HG02943 (cell line): ENCODE measurements around the gene UBN1.

Source experiments
- ATAC-seq: cut with Tn5 transposase; IDR thresholded peaks from one replicate; pipeline ENCODE4 v1.9.1; 2021; ENCODE audit warnings: mild to moderate bottlenecking, low read depth, moderate library complexity; ENCODE audit not compliant: unreplicated experiment

Gene UBN1, protein sequence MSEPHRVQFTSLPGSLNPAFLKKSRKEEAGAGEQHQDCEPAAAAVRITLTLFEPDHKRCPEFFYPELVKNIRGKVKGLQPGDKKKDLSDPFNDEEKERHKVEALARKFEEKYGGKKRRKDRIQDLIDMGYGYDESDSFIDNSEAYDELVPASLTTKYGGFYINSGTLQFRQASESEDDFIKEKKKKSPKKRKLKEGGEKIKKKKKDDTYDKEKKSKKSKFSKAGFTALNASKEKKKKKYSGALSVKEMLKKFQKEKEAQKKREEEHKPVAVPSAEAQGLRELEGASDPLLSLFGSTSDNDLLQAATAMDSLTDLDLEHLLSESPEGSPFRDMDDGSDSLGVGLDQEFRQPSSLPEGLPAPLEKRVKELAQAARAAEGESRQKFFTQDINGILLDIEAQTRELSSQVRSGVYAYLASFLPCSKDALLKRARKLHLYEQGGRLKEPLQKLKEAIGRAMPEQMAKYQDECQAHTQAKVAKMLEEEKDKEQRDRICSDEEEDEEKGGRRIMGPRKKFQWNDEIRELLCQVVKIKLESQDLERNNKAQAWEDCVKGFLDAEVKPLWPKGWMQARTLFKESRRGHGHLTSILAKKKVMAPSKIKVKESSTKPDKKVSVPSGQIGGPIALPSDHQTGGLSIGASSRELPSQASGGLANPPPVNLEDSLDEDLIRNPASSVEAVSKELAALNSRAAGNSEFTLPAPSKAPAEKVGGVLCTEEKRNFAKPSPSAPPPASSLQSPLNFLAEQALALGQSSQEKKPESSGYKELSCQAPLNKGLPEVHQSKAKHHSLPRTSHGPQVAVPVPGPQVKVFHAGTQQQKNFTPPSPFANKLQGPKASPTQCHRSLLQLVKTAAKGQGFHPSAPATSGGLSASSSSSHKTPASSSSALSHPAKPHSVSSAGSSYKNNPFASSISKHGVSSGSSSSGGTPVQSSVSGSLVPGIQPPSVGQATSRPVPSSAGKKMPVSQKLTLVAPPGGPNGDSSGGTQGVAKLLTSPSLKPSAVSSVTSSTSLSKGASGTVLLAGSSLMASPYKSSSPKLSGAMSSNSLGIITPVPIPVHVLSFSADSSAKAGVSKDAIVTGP (N-terminal part only)

DNA sequence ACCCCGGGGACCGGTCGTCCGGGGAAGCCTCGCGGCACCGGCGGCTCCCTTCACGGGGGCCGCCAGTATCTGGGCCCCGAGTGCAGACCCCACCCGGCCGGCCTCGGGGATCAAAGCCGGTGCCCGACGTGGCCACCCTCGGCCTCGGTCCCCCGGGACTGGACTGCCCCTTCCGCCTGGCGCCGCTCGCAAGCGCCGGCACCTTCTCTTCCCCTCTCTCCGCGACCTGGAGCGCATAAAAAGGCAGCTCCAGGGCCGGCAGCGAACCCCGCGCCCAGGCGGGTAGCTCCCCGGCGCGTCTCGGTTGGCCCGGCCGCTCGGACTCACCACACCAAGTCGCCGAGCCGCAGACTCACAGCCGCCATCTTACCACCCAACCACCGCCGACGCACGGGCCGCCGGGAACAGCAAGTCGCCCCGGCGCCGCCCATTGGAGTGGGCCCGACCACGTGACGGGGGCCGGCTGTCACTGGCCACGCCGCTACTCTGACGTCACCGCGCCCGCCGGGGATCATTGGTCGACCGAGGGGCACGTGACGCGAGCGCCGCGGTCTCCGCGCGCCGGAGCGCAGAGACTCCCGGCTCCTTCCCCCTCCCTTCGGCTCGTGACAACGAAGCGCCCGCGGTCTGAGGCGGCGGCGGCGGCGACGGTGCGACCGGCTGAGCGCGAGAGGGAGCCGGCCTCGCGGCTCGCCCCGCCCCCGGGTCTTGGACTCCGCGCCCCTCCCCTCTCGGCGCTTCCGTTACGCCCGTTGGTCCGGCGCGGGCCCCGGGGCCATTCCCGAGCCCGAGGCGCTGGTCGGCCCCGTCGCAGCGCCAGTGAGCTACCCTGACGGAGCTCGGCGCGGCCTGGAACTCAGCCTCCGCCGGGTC, at the start of gene UBN1, which contains the start of gene GLYR1:
Gene UBN1, plus strand, starts transcription at position 581 of the 873 bp plus-strand sequence. CDS start 5,437 bp downstream, outside the sequence.
Gene GLYR1, minus strand, starts transcription at position 388 of the 873 bp plus-strand sequence. Its CDS starts 23 bp downstream, at position 365.
- ATAC-seq: peak; percentile 88

DNA sequence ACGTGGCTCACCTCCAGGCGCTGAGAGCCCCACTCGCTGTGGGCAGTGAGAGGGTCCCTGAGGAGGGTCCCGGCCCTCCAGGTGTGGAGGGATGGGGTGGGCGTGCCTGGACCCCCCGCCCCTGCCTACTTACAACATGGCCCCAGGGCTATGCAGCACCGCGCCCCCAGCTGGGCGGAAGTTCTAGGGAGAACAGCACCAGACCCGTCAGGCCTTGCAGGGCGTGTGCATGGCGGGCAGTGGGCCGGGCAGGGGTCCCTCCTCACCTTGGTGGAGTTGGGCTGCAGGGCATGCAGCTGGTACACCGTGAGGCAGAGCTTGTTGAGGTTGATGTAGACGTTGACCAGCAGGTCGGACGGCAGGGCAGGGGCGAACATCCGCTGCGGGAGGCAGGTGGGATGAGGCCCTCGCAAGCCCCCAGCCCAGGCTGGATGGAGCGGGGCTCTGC, 49.5 kb upstream of the UBN1 start:
- no peak for ATAC-seq

DNA sequence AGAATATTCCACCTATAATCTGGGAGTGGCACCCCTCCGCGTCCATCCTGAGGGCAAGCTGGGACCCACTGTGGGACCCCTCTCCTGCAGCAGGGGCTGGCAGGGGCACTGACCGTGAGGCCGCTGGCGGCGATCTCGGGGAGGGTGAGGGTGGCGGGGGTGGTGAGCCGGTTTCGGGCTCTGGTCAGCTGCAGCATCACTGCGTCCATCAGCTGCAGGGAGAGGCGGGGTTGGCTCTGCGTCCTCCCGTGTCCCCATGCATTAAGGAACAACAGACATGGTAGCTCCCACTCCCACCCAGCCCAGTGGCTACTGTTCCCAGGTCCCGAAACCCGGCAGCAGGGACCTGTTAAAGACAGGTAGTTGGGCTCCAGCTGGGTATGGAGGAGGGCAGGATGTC, 48.8 kb upstream of the UBN1 start:
- ATAC-seq: no peak

DNA sequence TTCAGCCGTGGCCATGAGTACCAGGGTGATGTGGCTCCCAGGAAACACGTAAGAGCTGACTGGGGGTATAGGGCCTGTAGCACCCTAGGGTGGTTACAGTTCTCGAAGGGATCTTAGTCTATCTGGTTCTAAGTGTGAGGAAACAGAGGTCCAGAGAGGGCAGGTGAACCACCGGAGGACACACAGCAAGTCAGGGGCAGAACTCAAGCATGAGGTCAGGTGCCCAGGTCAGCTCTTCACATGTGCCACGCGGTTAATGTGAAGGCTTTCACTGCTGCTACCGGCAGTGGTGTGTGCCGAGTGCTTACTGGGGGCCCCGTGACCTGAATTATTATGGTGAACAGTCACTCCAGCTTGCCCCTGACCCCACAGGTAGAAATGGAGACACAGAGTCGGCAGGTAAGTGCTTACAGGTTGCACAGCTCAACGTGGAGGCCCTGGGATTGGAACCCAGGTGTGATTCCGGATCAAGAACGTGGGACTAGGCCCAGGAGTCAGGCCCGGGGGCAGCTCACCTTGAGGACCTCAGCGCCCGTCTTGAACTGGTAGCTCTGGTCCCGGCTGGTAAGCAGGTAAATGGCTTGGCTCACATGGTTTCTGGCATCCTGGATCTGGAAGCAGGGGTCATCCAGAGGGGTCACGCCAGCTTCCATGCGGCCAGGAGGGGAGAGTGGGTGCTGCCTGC, 48.0 kb upstream of the UBN1 start:
- ATAC-seq: no peak

DNA sequence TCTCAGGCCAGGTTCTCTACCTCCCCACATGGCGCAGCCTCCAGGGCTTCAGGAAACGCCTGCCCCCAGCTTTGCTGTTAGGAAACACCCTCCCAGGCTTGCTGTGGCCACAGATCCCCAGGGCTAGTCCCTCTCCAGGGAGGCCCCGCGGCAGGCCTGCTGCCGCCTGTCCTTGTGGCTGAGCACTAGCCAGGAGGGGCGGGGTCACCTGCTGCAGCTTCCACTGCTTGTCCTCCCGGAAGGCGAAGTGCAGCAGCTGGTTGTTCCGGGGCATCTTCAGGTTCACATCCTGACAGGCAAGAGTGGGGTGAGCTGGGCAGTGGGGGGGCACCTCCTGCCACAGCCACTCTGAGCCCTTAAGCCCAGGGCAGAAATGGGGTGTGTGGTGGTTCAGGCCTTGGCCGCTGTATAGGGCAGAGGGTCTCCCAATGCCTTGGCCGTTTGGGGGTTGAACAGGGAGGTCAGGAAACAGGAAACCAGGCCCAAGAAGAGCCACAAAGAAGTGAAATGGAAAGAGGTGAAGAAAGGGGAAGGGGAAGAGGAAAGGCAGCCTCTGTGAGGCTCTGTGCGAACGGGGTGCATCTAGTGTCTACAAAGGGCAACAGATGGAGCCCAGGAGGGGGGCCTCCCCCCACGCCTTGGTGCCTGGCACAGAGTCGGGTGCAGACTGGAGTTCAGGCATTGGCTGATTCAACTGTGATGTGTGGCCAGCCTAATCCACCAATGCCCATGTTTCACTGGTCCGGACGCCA, 46.8 kb upstream of the UBN1 start:
- no peak for ATAC-seq

DNA sequence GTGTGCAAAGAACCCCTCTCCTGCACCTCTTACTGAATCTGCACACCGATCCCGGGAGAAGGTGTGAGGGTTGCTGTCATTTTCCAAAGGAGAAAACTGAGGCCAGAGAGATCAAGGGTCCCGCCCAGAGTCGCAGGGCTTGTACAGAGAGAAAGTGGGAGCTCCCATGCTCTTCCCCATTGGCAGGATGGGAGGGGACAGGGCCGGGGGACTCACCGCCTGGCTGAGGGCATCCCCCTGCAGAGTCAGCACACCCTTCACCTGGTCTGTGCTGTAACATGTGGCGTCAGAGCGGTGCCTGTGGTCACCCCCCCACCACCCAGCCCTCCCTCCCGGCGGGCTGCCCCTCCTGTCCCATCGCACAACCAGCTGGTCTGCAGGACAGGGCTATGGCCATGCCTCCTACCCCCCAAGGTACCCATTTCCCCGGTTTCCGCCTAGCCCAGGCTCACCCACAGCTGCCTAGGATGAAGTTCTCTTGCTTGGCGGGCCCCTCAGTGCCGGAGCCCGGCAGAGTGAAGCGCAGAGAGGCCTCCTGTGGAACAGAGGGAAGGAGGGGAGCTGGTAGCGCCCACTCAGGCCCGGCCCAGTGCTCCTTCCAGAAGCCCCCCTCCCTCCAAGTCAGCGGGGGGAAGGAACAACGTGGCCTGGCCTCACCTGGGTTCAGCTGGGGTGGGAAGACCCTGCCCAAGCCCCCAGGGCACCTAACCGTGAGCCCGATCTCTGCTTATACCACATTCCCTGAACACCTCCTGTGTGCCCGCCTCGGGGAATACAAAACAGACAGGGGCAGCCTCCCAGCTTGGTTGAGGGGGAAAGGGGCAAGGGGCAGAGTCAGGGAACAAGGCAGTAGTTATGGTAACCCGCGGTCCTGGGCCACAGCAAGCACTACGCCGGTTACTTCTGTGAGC, 46.0 kb upstream of the UBN1 start:
- no peak for ATAC-seq

DNA sequence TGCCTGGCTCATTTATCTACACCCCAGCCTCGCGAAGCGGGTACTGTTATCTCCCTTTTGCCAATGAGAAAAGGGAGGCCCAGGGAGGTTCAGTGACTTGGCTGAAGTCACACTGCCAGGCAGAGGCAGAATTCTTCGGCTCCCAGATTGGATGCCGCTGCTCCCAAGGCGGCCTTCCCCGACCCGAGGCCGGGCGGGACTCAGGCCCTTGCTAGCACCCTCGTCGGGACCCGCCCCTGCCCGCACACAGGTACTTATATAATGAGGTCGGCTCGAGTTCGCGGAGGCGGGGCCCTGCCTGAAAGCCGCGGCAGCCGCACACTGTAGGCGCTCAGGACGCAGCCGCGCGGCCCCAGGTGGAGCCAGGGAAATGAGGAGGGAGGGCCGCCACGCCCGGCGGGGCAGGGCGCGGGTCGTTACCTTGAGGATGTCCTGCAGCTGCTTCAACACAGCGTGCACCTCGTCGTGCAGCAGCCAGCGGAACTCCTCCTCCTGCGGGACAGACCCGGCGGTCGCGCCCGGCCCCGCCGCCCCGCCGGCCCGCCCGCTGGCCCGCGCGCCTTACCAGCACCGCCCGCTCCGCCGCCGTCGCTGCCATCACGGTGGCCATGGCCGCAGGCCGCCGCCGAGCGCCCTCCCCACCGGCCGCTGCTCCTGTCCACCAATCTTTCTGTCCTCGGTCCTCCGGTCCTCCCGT, 45.2 kb upstream of the UBN1 start, which contains the start of gene ROGDI:
Gene ROGDI, minus strand, starts transcription at position 672 of the 697 bp plus-strand sequence. Its CDS starts 62 bp downstream, at position 610.
- peak; percentile 45 for ATAC-seq

DNA sequence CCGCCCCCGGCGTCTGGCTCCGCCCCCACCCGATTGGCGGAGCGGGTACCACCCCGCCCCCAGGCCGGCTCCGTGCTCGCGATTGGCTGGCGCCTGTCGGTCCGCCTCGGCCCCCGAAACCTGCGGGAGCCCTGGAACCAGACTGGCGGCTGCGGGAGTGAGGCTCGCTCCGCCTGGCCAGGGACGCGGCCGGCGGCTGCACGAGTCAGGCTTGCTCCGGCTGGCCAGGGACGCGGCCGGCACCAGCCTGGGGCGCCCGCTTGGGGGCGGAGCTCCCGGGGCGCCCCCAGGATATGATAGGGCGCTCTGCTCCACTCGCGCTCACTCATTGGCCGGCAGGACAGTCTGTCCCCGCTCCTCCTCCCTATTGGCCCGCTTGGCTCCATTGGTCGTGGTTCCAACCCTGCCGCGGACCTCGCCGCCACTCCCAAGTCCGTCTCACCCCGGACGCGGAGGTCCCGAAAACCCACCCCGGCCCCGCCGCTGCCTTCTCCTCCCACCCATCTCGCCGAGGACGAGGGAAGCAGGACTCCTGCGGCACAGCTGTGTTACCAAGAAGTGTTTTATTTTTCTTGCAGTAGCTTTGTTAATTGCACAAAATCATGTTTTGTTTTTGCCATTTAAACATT, 44.5 kb upstream of the UBN1 start:
- ATAC-seq: peak; percentile 91

DNA sequence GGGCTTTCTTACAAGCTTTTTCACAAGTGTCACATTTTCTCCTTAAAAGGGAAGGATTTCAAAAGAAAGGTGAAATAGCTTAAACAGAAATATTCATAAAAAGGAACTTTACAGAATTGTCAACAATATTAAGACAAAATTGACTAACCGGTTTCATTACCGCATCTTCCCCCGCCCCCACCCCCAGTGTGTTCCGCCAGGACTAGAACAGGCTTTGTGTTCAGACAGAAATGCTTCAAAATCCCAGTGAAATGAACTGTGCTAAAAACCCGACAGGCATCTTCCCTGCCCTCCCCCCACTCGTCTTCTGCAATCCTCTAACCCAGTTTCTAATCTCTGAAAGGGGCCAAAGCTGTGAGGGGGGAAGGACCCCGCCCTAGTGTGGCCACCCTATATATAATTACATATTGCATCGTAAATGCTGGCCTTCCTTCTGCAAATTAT, 43.9 kb upstream of the UBN1 start:
- no peak for ATAC-seq

DNA sequence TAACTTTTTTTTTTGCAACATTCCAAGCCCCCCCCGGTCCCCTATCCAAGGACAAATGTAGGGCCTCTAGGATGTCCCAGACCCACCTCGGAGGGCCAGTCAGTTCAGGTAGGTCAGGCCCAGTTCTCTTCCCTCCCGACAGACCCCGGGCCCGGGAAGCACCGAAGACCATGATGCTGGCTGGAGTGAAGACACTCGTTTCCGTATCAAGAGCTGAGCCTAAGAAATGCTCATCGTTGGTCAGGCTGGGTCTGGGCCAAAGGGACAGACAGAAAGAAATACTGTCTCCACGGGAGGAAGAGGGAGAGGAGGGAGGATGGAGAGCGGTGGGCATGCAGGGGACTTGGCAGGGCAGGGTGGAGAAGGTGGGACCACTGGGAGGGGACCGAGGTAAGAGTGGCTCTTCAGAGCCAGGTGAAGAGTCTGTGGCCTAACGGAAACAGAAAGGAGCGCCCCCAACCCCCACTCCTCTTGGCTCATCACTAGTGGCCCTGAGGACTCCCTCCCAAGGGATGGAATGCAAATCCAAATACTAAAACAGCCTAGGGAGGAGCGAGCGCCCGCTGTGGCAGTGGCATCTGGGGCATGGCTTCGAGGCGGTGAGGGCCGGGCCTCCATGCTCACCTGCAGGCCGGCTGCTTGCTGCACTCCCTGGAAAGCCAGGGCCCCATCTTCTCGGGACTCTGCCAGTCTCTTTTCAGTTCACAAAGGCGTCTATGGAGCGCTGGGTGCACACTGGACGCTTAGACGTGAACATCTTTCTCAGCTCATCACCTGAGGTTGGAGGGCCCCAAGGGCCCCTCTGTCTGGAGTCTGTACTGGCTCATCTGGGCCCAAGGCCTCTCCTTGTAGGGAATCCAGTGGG, 43.2 kb upstream of the UBN1 start:
- ATAC-seq: no peak

DNA sequence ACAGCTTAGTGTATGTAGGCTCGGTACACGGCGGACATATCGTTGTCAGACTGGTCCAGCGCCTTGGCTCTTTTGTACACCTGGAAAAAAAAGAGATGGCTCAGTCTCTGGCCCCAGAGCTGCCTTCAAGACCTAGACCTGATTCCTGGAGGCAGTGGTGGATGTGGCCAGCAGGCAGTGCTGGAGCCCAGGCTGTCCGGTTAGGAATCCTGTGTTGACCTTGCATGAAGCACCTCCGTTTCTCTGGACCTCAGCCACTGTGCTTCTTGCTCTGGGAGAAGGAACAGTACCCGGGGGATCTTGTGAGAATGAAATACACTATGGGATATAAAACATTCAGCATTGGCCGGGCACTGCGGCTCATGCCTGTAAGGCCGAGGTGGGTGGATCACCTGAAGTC, 42.0 kb upstream of the UBN1 start:
- ATAC-seq: no peak

DNA sequence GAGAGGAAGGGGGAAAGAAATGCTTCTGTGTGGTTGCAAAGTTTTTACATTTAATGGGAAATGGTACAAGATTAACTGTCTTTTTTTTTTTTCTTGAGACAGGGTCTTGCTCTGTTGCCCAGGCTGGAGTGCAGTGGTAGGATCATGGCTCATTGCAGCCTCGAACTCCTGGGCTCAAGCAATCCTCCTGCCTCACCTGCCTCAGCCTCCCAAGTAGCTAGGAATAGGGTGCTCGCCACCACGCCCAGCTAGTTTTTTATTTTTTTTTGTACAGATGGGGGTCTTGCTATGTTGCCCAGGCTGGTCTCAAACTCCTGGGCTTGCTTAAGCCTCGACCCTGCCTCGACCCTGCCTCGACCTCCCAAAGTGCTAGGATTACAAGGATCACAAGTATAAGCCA, 41.0 kb upstream of the UBN1 start:
- no peak for ATAC-seq

DNA sequence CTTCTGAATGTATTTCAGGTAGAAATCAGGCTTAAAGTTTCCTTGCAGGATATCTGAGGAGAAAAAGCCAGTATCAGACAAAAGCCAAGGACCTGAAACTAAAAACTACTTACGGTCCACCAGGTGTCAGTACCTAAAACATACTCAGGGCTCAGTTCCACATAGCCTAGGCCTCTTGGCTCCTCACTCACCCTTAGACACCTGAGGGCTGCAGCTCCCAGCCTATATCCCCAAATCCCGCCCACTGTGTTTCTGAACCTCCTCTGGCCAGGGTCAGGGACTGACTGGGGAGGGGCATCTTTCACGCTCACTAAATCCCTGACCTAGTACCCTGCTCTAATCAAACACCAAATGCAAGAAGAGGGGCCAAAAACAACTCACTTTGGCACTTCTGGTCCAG, 36.0 kb upstream of the UBN1 start:
- ATAC-seq: no peak

DNA sequence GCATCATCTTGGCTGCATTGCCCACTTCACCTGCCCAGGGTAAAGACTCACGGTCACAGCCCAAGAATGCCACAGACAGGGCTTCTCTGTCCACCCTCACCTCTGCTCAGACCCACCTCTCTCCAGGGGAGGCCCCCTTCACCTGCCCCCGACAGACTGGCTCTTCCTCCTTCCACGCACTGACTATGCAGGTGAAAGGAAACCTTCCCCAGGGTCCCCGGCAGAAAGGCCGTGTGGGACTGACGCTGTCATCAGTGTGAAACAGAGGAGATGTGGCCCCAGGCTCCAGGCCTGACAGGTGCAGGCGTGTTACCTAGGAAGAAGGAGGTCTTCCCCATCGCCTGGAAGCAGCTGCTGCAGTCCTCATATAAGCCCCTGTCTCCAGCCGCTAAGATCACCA, 35.5 kb upstream of the UBN1 start:
- no peak for ATAC-seq

DNA sequence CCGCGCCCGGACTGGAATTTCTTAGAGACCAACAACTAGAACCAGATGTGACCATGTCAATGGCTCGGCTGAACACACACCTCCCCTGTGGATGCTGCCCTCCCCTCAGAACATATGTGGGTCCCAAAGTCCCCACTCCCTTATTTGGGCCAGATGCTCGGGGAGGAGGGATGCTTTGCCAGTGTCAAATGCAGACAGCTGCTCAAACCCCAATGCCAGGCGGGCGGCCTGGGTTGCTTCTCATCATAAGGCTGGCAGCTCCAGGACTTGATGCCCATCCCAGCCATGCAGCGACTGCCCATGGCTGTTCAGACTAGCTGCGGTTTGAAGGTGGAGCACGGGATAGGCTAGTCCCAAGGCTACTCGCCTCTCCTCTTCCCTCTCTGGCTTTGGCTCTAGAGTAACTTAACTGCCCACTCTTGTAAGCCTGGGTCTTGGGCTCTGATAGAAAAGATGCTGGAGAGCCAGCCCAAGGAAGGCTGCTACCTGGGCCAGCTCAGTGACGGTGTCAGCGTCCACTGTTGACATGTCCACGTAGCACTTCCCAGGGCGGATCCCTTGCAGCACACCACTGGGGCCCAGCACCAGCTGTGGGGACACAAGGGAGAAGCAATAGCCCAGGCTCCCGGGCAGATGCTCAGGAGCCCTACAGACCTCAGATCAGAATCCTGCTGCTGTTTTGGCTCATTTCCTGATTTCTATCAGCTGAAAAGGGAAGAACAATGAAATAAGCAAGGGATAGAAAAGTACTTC, 33.9 kb upstream of the UBN1 start:
- no peak for ATAC-seq
